Right ventricle myocardium inferior (tissue), 1 donor: ENCODE data around the gene NHLRC2. TPM values are rescaled to one million over a fixed set of nuclear protein-coding genes. Genes with fewer than 3 reads are reported as not detected.
A peak's percentile ranks its signal among the peaks of the same experiment; 100 is the strongest.

Experiments used
- ATAC-seq: fragments of 200-7000 bp; cut with Tn5 transposase; one replicate; pipeline ENCODE4 v1.9.1; 2020; ENCODE audit warnings: mild to moderate bottlenecking, moderate library complexity
- DNase-seq: peaks from one replicate; pipeline ENCODE4 v3.0.0; 2021; ENCODE audit errors: missing footprints
- intact Hi-C: fragments of 100-400 bp; cut with DNase I; formaldehyde crosslinking; loops from one replicate; pipeline ENCODE4 v1.11.0; 2022
- total RNA-seq: library from RNA; stranded (reverse); fragmentation: NEBNext Ultra II Directional; extraction: Animal tissue kit (Norgen Biotek cat#: 25700); gene quantifications from one replicate; pipeline ENCODE4 v1.2.1, GENCODE V29; 2021
- donor health status: DM: no; HTN: yes; CAD: no; lungs with severe emphysema.

Gene NHLRC2
- total RNA-seq, 1 donor from 2014 or later = 60.6 TPM

DNA sequence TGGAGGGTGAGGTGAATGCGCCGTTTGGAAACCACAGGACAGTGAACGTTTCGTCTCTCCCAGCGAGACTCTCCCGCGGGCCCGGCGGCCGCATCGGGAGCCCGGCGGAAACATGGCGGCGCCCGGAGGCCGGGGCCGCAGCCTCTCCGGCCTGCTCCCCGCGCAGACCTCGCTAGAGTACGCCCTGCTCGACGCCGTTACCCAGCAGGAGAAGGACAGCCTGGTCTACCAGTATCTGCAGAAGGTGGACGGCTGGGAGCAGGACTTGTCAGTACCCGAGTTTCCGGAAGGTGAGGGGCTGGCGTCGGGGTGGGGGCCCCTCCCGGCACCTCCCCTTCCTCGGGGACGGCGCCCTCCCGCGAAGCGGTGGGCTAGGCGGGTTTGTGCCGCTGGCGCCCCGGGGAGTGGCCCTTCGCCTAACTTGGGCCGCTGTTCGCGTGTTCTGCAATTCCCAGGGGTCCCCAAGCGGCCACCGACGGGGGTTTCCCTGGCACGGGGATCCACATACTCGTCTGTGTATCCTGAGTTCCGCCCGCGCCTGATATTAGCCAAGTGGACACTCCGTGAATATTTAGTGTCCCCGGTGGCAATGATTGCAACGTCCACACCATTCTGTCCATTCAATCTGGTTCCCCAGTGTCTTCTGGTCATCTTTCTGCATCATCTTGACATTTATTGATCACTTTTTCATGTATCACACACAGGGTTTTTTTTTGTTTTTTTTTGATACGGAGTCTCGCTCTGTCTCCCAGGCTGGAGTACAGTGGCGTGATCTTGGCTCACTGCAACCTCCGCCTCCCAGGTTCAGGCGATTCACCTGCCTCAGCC is 514 bp downstream of the NHLRC2 start:
- DNase-seq (peak; percentile 74), ATAC-seq (peak; percentile 68)
- intact Hi-C loops = loop anchor here (2.0 to 5.0 kb wide), 5 partner anchors 37 to 246 kb away; partner anchors contain the start of gene ADRB1

DNA sequence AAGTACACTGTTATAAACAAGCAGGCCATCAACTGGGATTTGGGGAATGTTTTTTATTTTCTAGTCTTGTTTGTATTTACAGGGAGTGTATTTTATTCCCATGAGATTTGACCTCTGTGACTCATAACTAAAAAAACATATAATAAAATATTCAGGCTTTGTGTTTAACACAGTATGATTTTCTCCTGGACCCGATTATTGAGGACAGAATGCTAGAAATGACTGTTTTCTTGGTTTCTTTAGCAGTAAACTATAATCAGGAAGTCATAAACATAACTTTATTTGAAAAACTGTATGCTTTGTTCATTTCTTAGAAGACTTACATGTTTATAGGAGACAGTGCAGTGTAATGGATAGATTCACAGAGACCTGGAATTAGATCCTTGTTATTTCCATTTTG is 2.1 kb downstream of the NHLRC2 start:
- DNase-seq (no peak), ATAC-seq (no peak)
- intact Hi-C loops = loop anchor here (5.0 kb wide), 1 partner anchor 36 kb away; no protein-coding TSS in a partner anchor

DNA sequence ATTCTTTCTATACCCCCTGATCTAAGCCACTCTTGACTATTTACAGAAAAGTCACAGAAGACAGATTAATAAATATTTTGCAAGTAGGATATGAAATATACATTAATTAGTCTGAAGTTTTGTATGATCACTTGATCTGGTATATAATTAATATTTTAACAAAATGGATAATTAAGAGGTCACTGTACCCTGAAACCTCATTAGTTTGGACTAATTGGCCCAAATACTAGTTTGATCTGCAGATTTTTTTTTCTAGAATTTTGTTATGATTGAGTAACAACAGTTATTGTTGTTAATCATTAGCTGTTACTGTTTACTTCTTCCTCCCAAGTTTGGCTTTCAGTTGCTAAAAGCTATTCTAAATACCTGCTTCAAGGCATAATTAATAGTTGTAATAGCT is 2.7 kb downstream of the NHLRC2 start:
- ATAC-seq = no peak
- no peak for DNase-seq
- intact Hi-C loops = loop anchor here (5.0 kb wide), 1 partner anchor 35 kb away; no protein-coding TSS in a partner anchor

DNA sequence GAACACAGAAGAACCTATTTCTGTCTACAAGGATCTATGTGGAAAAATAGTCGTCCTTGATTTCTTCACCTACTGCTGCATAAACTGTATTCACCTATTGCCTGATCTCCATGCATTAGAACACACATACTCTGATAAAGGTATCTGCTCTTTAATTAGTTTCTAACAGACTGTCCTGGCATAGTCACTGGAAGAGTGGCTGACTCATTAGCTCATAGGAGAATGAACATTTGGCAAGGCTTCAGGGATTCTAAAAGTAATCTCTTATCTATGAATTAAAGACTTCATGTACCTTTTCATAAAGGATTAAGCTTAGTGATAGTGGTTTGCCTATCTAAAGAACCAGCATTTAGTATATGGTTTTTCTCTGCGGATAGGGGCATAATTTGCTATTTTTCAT is 4.1 kb downstream of the NHLRC2 start:
- DNase-seq (no peak), ATAC-seq (peak; percentile 43)
- intact Hi-C loops = loop anchor here (5.0 kb wide), 1 partner anchor 34 kb away; no protein-coding TSS in a partner anchor

DNA sequence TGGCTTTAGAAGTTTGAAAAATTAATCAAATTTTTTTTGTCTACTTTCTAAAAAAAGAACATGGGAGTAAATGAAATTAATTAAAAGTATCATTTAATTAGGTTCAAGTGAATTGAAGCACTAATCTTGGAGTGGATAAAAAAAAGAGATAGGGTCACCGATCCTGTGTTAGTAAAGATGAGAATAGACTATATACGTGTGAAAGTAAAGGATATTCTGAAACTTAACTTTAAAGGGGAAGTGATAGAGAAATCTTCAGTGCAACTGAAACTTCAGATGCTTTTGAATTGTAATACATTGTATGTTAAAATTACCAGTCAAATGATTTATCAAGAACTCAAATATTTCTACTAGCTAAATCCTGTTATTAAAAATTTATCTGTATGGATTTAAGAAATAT is 4.8 kb downstream of the NHLRC2 start:
- DNase-seq = no peak
- intact Hi-C loops = loop anchor here (5.0 kb wide), 1 partner anchor 33 kb away; no protein-coding TSS in a partner anchor
- no peak for ATAC-seq

DNA sequence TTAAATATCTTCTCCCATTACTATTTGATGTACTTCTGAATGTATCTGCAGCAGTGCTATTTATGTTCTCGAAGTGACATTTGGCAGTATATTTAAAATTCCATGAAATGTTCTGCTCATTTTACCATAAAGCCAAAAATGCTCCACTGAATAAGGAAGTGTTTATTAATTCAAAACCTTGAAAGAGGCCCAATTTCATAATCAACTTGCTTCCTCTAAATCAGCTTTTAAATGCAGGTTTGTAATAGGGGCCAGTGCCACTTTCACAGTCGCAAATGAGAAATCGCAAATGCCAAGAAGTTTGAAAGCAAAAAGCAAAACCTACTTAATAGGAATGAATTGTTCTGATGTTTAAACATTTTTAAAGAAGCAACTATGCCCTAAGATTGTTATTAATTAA is 11.4 kb downstream of the NHLRC2 start:
- intact Hi-C loops = no loop called here
- ATAC-seq (no peak), DNase-seq (no peak)

DNA sequence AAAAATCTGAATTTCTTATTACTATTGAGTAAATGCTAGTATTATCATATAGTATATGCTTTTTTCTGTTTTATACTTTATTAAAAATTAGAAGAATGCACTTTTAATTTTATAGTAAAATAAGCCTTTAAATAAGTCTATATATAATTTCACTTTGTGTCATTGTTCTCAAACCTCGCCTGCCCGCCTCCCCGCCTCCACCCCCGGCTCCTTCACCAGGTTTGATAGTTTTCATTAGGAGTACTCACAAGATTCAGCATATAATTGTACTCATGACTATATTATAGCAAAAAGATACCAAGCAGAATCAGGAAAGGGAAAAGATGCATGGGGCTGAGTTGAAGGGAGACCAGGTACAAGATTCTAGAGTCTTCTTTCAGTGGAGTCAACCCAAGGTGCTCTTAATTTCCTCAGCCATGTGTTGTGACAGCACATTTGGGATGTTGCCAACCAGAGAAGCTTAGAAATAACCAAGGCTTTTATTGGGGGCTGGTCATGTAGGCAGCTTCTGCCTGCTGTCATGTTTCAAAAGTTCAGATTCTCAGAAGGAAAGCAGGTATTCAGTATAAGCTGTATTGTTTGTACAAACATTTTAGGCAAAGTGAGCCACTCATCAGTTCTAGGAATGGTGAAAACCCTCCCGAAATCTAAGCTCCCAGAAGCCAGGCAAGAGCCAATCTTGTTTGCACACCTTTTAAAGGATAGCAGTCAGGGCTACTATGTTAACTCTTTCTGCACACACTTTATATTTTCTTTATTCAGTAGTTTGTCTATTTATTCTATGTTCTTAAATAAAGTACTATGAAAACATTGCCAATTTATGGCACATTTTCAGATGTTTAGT is 12.3 kb downstream of the NHLRC2 start:
- no peak for DNase-seq
- intact Hi-C loops = no loop called here
- ATAC-seq = no peak

DNA sequence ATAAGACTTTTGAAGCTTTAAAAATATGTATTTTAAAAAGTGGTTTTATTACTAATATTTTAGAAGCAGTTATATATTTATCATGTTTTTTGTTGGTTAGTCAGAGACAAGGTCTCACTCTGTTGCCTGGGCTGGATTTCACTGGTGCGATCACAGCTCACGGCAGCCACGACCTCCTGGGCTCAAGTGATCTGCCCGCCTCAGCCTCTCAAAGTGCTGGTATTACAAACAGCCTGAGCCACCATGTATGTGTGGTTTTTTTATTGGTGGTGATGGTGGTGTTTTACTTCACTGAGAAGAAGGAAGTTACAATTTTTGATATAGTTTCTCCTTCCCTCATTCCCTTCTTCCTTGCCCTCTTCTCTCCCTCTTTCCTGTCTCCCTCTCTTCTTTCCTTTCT is 13.4 kb downstream of the NHLRC2 start:
- DNase-seq (peak; percentile 32), ATAC-seq (no peak)
- intact Hi-C loops = no loop called here

DNA sequence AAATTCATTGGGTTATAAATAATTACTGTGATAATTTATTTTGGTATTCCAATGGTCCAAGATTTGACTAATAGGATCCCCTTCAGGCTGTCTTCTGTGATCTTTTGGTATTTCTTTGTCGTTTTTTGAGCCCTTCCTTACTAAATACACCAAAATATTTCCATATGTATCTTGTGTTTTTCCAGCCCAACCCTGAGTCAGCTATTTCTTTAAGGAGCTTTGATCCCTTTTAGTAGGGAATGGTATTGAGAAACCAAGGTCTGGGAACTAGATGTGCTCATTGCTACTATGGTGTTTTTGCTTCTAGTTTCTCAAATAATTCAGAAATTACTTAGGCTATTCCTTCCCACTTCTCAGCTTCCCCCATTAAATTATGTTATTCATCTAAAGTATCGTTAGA is 15.3 kb downstream of the NHLRC2 start:
- ATAC-seq (no peak), DNase-seq (no peak)
- intact Hi-C loops = no loop called here

DNA sequence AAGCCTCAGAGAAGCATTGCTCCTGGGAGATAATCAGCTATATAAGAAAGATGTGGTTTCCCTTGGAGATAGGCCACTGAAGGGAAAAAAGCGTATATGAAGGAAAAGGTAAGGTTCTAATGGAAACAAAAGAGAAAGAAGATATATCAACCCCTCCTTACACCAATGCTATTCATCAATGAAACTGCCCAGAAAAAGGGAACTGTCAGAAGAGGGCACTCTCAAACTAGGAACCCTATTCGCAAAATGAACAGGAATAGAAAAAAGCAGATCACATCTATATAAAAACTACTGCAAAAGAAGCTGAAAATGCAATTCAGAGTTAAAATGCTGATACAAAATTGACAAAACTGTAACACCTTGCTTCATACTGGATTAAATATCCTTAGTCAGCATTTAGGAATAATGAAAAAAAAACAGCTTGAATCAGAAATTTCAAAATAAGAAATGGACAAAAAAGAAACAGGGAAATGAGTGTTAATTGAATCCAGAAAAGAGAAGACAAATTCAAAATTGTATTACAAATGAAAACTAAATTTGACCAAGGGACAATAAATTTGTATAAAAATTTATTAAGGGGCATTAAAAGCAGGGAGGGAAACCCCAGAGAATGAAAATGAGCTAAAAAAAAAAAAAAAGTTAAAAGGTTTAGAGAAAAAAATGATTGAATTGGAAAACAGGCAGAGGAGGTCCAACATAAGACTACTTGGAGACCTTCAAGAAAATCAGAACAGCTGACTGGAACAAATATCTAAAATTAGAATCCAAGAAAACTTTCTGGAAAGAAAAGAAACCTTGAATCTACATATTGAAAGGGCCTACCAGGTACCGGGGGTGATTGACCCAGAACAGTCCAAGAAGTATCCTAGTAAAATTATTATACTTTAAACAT is 17.9 kb downstream of the NHLRC2 start:
- ATAC-seq = no peak
- no peak for DNase-seq
- intact Hi-C loops = no loop called here

DNA sequence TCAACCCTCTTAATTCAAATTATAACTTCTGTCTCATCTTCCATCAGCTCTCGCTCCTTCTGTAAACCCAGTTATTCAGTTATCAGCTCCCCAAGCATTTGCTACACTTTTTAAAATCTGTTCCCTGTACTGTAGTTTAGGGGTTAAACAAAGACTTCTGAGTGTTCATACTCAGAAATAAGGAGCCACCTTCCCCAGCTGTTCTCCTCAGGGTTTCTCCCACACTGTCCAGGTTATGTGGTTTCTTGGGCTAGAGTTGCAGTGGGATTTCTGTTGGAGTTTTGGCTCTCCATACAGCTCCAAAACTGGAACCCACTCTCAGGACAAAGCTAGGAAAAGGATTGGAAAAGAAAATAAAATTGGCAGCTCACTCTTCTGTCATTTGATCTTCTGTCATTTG is 20.8 kb downstream of the NHLRC2 start:
- ATAC-seq = no peak
- intact Hi-C loops = no loop called here
- DNase-seq = no peak

DNA sequence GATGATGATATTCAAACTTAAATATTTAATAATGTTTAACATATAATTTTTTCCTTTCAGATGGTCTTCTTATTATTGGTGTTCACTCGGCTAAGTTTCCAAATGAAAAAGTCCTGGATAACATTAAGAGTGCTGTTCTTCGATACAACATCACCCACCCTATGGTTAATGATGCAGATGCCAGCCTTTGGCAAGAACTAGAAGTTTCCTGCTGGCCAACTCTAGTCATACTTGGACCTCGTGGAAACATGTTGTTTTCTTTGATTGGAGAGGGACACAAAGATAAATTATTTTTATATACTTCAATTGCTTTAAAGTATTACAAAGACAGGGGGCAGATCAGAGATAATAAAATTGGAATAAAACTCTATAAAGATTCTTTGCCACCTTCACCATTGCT is 22.0 kb downstream of the NHLRC2 start:
- intact Hi-C loops = no loop called here
- ATAC-seq (no peak), DNase-seq (no peak)

DNA sequence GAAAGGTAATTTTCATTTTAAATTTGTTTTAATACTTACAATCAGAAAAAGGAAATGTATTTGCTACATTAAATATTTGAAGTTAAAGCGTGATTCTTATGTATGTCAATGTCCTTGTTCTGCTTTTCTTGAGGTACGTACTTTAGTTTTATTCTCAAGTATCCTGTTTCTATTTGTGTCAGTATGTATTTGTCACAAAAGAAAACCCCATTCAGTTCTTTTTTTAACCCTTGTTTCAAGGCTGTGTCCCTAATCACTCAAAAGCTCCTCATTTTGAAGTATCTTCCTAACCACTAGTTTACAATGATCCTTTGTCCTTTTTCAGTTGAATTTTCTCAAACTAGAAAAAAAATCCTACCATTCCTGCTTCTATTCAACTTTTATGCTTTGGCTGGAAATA is 25.2 kb downstream of the NHLRC2 start:
- intact Hi-C loops = no loop called here
- DNase-seq (no peak), ATAC-seq (no peak)

DNA sequence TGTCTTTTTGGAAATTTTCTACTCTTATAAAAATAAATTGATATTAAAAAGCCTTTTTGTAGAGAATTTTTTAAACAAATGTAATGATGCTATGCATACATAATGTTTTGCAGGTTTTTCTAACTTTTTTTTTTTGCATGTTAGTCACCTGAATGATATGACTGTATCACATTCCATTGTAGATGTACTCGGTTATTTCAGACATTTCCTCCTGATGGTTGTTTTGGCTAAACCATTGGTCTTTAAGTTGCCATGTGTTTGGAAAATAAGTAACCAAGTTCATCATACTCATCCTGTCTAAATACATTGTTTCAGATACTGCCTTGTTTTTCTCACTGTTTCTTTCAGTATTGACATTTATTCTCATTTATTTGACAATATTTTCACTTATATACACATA is 25.8 kb downstream of the NHLRC2 start:
- DNase-seq (no peak), ATAC-seq (no peak)
- intact Hi-C loops = no loop called here

DNA sequence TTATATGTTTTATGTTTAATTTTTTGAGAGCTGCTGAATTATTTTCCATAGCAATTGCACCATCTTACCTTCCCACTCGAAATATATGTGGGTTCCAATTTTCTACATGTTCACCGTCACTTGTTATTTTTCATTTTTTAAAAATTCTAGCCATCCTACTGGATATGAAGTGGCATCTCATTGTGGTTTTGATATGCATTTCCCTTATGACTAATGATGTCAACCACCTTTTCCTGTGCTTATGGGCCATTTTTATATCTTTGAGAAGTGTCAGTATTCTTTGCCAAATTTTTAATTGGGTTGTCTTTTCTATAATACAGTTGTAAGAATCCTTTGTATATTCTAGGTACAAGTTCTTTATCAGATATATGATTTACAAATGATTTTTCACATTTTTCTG is 27.8 kb downstream of the NHLRC2 start:
- no peak for DNase-seq
- intact Hi-C loops = no loop called here
- ATAC-seq = no peak

DNA sequence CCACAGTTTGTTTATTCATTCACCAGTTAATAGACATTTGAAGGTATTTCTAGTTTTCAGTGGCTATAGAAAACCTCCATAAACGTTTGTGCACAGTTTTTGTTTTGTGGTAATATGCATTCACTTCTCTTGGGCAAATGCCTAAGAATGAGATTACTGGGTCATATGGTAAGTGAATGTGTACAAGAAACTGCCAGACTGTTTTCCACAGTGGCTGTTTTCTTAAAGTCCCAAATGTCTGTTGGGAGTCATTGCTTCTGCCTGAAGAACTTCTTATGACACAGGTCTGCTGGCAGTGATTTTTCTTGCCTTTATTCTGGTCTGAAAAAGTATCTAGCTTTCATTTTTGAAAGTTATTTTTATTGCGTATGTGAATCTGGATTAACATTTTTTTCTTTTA is 35.5 kb downstream of the NHLRC2 start:
- ATAC-seq (no peak), DNase-seq (no peak)
- intact Hi-C loops = loop anchor here (5.0 to 10.0 kb wide), 3 partner anchors 33 to 155 kb away; partner anchors contain the start of gene ADRB1

DNA sequence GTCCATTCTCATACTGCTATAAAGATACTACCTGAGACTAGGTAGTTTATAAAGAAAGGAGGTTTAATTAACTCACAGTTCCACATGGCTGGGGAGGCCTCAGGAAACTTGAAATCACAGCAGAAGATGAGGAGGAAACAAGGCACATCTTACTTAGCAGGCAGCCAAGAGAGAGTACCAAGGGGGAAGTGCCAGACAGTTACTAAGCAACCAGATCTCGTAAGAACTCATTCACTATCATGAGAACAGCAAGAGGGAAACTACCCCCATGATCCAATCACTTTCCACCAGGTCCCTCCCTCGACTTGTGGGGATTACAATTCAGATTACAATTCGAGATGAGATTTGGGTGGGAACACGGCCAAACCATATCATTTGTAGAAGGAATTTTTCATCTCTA is 36.3 kb downstream of the NHLRC2 start:
- DNase-seq (no peak), ATAC-seq (no peak)
- intact Hi-C loops = loop anchor here (5.0 to 10.0 kb wide), 3 partner anchors 33 to 154 kb away; partner anchors contain the start of gene ADRB1

DNA sequence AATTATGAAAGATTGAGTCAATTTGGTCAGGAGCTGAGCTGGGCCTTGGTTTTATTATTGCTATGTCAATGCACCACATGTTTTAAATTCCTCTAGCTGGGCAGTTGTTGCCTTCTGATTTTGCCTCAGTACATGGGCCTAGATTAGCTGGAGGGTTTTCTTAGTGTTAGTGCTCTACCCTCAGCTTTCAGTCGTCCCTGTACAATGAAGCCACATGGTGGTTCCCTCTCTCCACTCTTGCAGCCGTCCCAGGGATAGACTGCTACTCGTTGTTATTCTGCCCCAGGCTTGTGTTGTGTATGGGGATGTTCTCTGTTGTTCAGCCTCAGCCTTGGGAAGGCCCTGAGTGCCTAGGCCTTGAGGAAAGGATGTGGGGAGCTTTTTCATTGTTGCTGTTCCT is 37.0 kb downstream of the NHLRC2 start:
- peak; percentile 89 for ATAC-seq
- DNase-seq = no peak
- intact Hi-C loops = loop anchor here (5.0 to 10.0 kb wide), 3 partner anchors 34 to 153 kb away; partner anchors contain the start of gene ADRB1

DNA sequence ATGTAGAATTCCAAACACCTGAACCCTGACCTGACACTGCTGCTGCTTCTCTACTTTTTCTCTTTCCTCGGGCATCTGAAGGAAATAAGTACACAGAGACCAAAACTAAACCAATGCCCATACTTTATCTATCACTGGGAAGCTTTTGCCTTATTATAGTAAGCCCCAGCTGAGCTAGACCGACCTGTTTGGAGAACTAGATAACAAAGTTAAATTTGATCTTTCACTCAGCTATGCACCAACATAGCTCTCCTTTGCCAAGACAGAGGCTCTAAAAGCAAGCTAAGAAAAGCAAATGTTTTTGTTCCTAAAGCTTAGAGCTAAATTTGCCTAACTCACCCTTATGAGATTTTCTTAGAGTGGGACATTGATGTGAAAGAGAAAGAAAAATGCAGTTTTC is 39.1 kb downstream of the NHLRC2 start:
- ATAC-seq (no peak), DNase-seq (no peak)
- intact Hi-C loops = loop anchor here (5.0 to 10.0 kb wide), 3 partner anchors 36 to 151 kb away; partner anchors contain the start of gene ADRB1
